NCI-H1417 (cell line): Measurements from ENCODE around the gene CDYL.

Experiments used
- DNase-seq, 3 experiments: peaks; one replicate each; lab custom pipeline; 2025; lab: John Stamatoyannopoulos, UW

CDYL gene

GRCh38 chr6:4774715-4775493, 1.3 kb upstream of the CDYL start:
- DNase-seq: peak in 1 of 3 experiments; percentile 9

DNA sequence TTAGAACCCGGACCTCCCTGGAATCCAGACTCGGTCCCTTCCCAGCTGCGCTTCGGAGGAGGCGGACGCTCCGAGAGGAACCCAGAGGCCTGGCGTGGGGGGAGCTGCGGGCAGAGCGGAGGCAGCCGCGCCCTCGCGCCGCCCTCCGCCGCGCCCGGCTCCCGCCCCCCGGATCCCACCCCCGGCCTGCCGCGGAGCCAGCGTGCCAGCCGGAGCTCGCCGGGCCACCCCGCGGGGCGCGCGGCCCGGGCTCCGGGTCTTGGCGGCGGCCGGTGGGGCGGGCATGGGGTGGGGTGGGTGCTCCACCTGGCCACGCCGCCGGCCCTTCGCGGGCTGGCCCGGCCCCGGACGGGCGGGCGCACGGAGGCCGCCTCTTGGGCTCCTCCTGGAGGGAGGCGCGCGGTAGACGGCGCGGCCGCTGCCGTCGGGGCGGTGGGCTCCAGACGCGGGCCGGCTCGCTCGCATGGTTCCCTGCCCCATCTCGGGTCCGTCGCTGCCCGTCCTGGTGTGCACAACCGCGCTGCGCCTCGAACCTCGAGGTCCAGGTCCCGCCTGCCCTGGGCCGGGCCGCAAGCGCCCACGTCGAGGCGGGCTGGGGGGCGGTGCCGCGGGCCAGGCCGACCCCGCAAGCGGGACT, 592 bp upstream of the CDYL start:
- DNase-seq: peak in 1 of 3 experiments; percentile 77

- DNase-seq: peak; percentile 34 to 78 (median 40)
Measured at GRCh38 chr6:4776493-4777393, 539 bp downstream of the CDYL start.

GRCh38 chr6:4777394-4777935, 1.3 kb downstream of the CDYL start:
- DNase-seq: peak in 1 of 3 experiments; percentile 18

GRCh38 chr6:4778086-4778485, 1.9 kb downstream of the CDYL start:
- no peak for DNase-seq

GRCh38 chr6:4780360-4780812, 4.2 kb downstream of the CDYL start:
- DNase-seq: no peak

DNA sequence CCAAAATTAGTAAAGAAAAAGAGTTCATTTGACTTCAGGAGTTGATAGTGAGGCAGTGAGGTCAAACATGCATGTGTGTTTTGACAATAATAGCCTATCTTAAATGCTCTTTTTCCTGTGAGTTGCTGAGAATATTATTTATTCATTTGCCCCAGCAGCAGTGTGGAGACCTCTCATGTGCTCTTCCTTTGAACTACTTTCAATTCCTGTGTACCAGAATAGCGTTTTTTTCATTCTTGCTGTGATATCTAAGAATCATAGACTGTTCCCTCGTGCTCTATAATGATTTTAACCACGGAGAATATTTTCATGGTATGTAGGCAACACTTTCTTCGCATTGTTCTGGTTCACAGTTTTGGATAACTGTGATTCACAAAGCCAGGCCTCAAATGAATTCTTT, 5.2 kb downstream of the CDYL start:
- no peak for DNase-seq

DNA sequence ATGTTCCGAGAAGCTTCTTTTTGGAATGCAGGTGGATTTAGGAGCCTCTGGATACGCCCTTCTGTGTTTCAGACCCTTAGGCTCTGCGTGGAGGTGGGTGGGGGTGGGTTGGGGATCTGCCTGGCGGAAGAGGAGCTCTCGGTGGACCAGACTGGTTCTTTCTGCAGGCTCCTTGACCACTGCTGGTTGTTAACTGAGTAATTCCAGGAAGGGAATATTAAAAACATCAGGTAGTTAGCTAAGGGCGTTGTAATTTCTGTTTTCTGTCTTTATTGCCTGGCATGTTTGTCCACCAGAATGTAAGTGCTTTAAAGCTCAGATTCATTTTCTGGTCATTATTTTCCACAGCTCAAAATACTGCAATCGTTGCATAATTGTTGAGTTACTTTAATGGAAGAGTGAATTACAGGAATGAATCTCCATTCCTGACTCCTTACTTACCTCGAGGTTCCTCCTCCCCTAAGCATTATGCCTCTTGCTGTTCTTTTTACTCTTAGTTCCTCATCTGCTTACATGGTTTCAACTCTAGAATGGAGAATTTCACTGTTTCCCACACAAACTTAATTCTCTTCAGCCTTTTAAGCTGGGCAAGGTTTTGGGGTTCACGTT, 5.9 kb downstream of the CDYL start:
- no peak for DNase-seq

GRCh38 chr6:4786996-4787395, 10.8 kb downstream of the CDYL start:
- no peak for DNase-seq

- DNase-seq: no peak
Measured at GRCh38 chr6:4788482-4788881, 12.3 kb downstream of the CDYL start.

GRCh38 chr6:4788953-4789584, 12.9 kb downstream of the CDYL start:
- no peak for DNase-seq

GRCh38 chr6:4790158-4790899, 14.1 kb downstream of the CDYL start:
- no peak for DNase-seq

DNA sequence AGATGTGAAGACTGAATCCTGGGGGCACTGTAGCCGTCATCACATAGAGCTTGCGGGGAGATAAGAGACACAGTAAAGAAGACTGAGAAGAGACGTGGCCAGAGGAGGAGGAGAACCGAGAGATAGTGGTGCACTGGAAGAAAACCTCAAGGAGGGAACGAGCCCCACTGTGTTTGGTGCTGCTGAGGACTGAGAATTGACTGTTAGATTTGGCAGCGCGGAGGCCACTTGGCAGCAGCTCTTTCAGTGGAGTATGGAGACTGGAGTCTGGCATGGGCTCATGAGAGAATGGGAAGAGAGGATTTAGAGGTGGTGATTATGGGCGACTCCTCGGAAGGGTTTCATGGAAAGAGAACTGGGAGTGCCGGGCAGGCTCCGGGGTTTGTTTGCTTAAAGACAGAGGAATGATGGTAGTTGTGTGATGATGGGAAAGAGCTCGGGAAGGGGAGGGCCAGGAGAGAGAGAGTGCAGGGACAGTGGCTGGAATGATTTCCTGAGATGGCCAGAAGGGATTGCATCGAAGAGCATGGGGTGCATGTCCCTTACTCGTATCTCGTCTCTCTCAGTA, 18.0 kb downstream of the CDYL start:
- no peak for DNase-seq

GRCh38 chr6:4797587-4797986, 21.4 kb downstream of the CDYL start:
- no peak for DNase-seq

DNA sequence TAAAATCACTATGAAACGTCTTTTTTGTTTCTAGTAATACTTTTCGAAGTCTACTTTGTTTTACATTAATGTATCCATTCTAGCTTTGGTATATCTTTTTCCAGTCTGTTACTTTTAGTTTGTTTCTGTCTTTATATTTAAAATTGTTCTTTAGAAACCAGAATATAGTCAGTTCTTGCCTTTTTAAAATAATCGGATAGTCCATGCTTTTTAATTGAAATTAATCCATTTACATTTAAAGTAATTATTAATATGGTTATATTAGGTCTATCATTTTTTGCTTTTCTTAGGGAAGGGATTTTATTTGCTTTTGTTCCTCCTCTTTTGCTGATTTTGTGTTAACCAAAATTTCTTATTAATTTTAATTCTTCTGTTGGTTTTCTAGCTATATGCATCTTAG, 23.7 kb downstream of the CDYL start:
- no peak for DNase-seq

DNA sequence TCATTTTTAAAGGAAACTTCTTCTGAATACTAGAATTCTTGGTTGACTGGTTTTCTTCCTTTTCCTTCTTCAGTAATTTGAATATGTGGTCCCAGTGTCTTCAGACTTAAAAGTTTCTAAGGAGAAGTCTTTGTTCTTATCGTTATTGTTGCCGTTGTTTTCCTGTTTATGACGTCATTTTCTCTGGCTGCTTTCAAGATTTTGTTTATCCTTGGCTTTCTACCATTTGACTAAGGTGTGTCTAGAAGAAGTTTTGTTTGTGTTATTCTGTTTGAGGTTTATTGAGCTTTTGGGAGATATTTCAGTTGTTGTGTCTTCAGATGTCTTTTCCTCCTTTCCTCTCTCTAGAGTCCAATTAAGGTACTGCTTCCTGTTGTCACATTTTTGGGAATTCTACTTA, 24.5 kb downstream of the CDYL start:
- no peak for DNase-seq

DNA sequence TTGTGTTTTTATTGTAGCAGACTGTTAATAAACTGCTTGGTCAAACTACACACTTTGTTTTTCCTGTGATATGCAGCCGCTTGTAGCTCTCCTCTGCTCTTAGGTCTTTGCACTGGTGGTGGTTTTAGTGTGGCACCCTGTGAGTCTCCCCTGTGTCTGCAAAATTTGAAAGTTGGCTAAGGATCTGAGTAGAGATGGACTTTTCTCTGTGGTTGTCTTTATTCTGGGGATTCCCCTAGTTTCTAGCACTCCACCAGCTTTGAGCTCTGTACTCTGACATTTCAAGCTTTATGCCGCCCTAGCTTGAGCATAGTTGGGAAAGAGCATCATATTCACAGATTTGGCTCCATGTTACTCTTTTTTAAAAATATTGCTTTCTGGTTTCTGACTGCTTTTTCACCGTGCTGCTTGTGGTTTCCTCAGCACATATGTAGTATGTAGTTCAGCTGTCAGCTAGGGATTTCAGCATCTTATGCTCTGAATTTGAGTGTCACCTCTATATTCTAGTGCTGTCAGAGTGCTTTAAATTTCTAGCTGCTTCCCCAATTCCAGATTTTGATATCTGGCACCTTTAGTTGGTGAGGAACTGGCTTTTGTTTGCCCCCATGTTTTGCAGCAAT, 25.4 kb downstream of the CDYL start:
- DNase-seq: no peak

DNA sequence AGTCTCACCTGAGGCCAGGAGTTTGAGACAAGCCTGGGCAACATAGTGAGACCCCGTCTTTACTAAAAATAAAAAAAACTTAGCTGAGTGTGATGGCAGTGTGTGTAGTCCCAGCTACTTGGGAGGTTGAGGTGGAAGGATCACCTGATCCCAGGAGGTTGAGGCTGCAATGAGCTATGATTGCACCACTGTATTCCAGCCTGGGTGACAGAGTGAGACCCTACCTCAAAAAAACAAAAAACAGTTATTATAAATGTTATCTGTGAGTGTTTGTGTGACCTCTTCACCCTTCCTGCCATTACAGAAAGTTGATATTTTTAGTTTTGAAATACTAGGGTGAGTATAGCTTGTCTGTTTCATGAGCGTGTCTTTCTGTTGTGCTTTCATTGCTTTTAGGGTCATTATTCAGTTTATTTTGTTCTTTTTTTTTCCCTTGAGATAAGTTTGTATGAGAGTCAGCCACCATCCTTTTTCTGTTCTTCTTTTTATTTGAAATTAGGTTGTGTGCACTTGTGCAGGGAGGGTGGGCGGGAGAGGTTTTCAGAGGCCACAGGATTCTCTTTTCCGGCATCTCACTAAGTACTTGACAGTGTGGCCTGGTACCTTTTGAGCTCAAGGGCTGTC, 26.2 kb downstream of the CDYL start:
- DNase-seq: no peak

GRCh38 chr6:4803343-4803744, 27.1 kb downstream of the CDYL start:
- DNase-seq: no peak
